Measurements from ENCODE around the gene JADE1. TPM values are rescaled to one million over a fixed set of nuclear protein-coding genes. Genes with fewer than 3 reads are reported as not detected.

Gene JADE1
- total and polyA plus RNA-seq, 2 experiments from 2014 or later, result 7.1 to 12.3 TPM

GRCh38 chr4:128879283-128879682 lies 69.8 kb downstream of the JADE1 start:
- no peaks in the 10 kb centered on the region for H3K36me3 ChIP-seq
- TF ChIP-seq CTCF (IDR thresholded peaks at IDR 0.05; ENCODE audit: low read depth, low read length), result no peak
- no peaks in the 10 kb centered on the region for H3K9me3 ChIP-seq (ENCODE audit: low read depth)
- no peak overlapping the region for H3K27ac ChIP-seq
- H3K4me1 ChIP-seq (ENCODE audit: low read depth), result no peaks in the 10 kb centered on the region
- no peak overlapping the region for H3K4me3 ChIP-seq
- no peak for DNase-seq (ENCODE audit: low read depth in 1 of 2, low spot score in 1 of 2)
- no peaks in the 10 kb centered on the region for H3K27me3 ChIP-seq

- no peak for DNase-seq (ENCODE audit: low read depth in 1 of 2, low spot score in 1 of 2)
- Histone ChIP-seq H3K4me3 (no peak overlapping the region), H3K27ac (no peak overlapping the region), H3K4me1 (ENCODE audit: low read depth) (no peaks in the 10 kb centered on the region), H3K27me3 (no peaks in the 10 kb centered on the region), H3K36me3 (no peaks in the 10 kb centered on the region), H3K9me3 (ENCODE audit: low read depth) (no peaks in the 10 kb centered on the region)
- no peak for TF ChIP-seq CTCF (IDR thresholded peaks at IDR 0.05; ENCODE audit: low read depth, low read length)
These were observed 70.5 kb downstream of the JADE1 start for GRCh38 chr4:128879971-128880370.

- peak in 1 of 2 donors; percentile 58 for DNase-seq (ENCODE audit: low read depth in 1 of 2, low spot score in 1 of 2)
- no peaks in the 10 kb centered on the region for H3K9me3 ChIP-seq (ENCODE audit: low read depth)
- H3K4me3 ChIP-seq, result no peak overlapping the region
- H3K4me1 ChIP-seq (ENCODE audit: low read depth), result no peaks in the 10 kb centered on the region
- no peaks in the 10 kb centered on the region for H3K36me3 ChIP-seq
- no peaks in the 10 kb centered on the region for H3K27me3 ChIP-seq
- H3K27ac ChIP-seq, result no peak overlapping the region
- TF ChIP-seq CTCF (IDR thresholded peaks at IDR 0.05; ENCODE audit: low read depth, low read length), result no peak
These were observed 71.2 kb downstream of the JADE1 start for GRCh38 chr4:128880662-128881061.

GRCh38 chr4:128904821-128905220 lies 95.3 kb downstream of the JADE1 start:
- Histone ChIP-seq H3K36me3 (no peaks in the 10 kb centered on the region), H3K27ac (no peak overlapping the region), H3K9me3 (ENCODE audit: low read depth) (no peaks in the 10 kb centered on the region), H3K27me3 (no peaks in the 10 kb centered on the region), H3K4me3 (no peak overlapping the region), H3K4me1 (ENCODE audit: low read depth) (no peaks in the 10 kb centered on the region)
- TF ChIP-seq CTCF (IDR thresholded peaks at IDR 0.05; ENCODE audit: low read depth, low read length), result no peak
- DNase-seq (ENCODE audit: low read depth in 1 of 2, low spot score in 1 of 2), result no peak

GRCh38 chr4:128906581-128906980 lies 97.1 kb downstream of the JADE1 start:
- no peak for TF ChIP-seq CTCF (IDR thresholded peaks at IDR 0.05; ENCODE audit: low read depth, low read length)
- Histone ChIP-seq H3K4me3 (no peak overlapping the region), H3K36me3 (no peaks in the 10 kb centered on the region), H3K9me3 (ENCODE audit: low read depth) (no peaks in the 10 kb centered on the region), H3K27ac (no peak overlapping the region), H3K27me3 (no peaks in the 10 kb centered on the region), H3K4me1 (ENCODE audit: low read depth) (no peaks in the 10 kb centered on the region)
- DNase-seq (ENCODE audit: low read depth in 1 of 2, low spot score in 1 of 2), result no peak

GRCh38 chr4:128907981-128908380 lies 98.5 kb downstream of the JADE1 start:
- H3K27me3 ChIP-seq, result no peaks in the 10 kb centered on the region
- H3K4me3 ChIP-seq, result no peak overlapping the region
- H3K9me3 ChIP-seq (ENCODE audit: low read depth), result no peaks in the 10 kb centered on the region
- TF ChIP-seq CTCF (IDR thresholded peaks at IDR 0.05; ENCODE audit: low read depth, low read length), result no peak
- H3K36me3 ChIP-seq, result no peaks in the 10 kb centered on the region
- H3K27ac ChIP-seq, result no peak overlapping the region
- H3K4me1 ChIP-seq (ENCODE audit: low read depth), result no peaks in the 10 kb centered on the region
- DNase-seq (ENCODE audit: low read depth in 1 of 2, low spot score in 1 of 2), result no peak

All from cardiac muscle cell (in vitro differentiated cells and primary cell).